Endometrium (tissue), 2 donors: ENCODE measurements around the gene KSR2.
"Not testable (repeated sequence)": the region's sequence is repeated elsewhere in the genome, so short reads cannot be mapped to it uniquely, and the experiment has no call there.

Experiments
- FAIRE-seq: peaks from 2 replicates; lab custom pipeline; 2012; peaks lifted over from hg19 to GRCh38; lab: Jason Lieb, UNC
- donor health status: control.
- donor health status: control.

The KSR2 gene

DNA sequence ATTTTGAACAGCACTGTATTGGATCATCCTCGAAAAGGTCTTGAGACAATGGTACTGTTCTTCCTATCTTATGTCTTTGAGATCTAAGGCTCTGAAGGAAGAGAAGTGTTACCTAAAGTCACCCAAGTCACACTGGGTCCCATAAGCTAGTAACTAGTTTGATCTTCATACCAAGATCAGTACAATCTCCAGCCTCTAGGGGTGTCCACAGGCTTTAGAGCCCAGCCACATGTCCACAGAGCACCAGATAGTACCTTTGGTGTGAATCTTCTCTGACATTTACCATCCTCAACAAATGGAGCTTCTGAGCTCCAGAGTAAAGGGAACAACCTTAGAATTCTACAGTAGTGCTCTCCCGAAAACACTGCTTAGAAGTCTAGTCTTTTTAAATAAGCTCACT is 78.7 kb downstream of the KSR2 start:
- no peak for FAIRE-seq

DNA sequence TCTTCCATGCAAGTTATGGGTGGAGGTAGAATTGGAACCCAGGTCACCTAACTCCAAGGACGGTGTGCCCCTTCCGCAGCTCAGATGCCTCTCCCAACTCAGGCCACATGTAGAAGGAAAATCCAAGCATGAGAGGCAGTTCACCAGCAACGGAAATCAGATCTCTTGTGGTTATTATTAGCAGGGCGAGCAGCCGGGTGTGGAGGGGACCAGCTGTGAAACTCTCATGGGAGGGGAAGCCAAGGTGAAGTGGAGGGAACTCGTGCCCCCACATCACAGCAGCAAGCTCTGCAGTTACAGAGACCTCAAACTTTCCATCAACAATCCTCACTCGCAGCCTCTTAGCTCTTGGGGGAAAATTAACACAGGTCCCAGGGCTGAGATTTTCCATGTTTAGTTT is 79.7 kb downstream of the KSR2 start:
- no peak for FAIRE-seq

DNA sequence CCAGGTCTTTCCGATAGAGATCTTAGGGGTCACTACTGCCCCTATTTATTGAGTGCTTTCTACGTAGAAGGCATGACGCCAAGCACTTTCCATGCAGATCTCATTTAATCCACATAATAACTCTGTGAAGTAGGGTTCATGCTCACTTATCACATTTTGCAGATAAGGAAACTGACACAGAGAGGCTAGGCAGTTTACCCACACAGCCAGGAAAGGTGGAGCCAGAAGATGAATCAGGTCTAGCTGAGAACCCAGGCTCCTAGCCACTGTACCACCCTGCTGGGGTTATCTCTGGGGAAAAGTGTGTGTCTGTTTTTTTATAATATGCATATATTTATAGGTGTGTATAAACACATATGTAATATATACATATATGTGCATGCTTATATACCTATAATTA is 83.6 kb downstream of the KSR2 start:
- no peak for FAIRE-seq

DNA sequence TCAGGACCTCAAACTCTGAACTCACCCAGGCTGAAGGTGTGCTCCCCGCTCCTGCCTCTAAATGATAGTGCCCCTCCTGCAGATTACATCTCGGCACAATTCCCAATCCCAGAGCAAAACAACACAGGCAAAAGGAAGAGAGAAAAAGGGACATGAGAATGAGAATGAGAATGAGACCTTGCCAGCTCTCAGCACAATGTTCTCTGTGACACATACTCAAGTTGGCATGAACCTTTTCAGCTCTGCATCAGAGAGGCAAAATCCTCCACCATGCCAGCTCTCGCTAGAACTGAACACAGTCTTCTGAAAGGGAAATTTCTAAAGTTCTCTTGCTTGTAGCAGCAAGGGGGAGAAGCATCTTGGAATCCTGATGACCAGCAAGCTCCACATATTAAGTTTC is 84.6 kb downstream of the KSR2 start:
- FAIRE-seq = no peak

DNA sequence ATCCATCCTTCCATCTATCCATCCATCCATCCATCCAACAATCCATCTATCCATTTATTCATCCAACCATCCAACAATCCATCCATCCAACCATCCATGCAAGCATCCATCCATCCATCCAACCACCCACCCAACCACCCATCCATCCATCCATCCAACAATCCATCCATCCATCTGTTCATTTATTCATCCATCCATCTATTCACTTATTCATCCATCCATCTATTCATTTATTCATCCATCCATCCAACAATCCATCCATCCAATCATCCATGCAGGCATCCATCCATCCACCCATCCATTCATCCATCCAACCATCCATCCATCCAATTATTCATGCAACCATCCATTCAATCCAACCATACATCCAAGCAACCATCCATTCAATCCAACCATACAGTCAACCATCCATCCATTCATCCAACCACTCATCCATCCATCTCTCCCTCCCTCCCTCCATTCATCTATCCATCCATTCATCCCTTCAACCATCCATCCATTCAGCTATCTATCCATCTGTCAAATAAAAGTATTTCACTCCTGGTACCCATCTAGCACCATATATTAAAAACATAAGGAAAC is 86.1 kb downstream of the KSR2 start:
- FAIRE-seq = no peak

DNA sequence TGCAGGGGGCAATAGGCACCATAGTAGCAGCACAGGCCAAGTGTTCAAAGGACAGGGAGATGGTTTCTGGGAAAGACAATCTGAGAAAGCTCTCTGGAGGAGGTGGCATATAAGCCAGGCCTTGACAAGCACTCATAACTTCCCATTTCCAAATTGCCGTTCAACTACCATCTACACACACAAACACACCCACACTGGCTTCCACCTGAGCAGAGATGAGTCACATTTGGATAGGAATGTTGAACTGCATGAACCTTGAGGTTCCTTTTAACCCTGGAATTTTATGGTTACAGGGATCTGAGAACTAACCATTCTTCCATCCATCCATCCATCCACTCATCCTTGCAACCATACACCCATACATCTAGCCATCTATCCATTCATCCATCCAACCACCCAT is 86.6 kb downstream of the KSR2 start:
- FAIRE-seq = no peak

DNA sequence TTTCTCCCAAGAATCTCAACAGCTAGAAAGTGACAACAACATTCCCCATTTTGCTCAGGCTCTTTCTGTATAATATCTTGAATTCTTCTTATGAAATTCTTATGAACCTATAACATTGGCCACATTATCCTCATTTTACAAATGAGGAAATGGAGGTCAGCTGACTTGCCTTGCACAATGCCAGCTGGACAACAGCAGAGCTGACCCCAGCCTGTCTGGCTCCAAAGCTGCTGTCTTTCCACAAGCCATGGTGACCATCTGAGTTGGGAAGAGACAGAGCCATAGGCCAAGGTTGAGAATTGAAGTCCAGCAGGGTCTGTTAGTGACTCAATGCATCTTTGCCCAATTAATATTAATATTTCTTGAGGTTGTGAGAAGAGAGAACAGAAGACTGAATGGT is 87.3 kb downstream of the KSR2 start:
- no peak for FAIRE-seq

DNA sequence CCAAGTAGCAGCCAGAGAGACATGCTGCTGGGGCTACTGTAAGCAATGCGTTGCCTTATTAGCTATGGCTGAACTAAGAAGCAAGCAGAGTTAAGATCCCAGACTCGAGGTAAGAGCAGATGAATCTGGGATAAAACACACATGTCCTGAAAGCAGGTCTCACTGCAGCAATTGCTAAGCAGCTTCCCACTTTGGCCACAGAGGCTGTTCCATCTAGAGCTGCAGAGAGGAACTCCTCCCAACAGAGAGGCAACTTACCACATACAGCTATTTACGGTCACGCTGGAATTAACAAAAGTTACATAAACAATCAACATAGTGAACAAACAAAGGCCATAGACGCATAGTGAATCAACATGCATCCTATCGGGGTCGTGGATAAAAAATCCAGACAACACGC is 90.2 kb downstream of the KSR2 start:
- FAIRE-seq = no peak

DNA sequence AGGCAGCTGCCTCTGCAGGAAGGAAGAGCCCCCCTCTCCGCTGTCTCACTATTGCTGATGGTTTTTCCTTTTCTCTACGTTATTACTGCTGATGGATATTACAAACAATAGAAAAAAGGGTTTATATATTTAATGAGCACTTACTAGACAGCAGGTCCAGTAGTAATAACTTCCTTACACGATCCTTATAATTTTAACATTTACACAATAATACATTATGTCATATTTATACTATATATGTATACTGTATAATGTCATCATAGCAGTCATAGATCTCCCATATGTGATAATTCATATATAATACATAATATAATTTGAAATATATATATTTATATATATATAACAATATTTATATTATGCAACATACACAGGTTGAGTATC is 92.4 kb downstream of the KSR2 start:
- FAIRE-seq = no peak

DNA sequence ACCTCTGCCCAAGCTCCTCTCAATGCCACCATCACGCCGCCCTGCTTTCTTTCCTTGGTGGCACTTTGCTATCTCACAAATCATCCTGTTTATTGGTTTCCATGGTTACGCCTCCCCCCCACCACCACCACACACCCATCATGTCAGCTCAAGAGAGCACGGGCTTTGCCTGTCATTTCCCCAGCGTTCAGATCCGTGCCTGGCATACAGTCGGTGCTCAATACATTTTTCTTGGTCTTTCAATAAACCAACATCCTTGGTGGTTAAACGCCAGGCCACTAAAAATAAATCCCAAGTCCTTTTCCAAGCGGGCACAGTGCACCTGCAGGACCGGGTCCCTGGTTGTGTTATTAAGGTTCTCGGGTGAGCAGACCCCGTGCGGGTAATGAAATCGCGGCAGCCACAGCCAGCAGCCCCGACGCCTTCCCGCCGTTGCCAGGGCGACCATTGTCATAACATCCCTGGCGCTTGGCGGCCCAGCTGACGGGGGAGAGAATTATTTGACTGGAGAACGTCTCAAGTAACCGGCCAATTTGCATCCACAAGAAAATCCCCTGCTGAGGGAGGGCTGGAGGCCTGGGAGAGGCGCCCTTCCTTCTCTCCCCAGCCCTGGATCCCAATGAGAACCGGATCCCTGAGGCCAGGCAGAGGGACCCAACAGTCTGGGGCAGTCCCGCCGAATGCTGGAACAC is 92.9 kb downstream of the KSR2 start:
- FAIRE-seq = no peak

DNA sequence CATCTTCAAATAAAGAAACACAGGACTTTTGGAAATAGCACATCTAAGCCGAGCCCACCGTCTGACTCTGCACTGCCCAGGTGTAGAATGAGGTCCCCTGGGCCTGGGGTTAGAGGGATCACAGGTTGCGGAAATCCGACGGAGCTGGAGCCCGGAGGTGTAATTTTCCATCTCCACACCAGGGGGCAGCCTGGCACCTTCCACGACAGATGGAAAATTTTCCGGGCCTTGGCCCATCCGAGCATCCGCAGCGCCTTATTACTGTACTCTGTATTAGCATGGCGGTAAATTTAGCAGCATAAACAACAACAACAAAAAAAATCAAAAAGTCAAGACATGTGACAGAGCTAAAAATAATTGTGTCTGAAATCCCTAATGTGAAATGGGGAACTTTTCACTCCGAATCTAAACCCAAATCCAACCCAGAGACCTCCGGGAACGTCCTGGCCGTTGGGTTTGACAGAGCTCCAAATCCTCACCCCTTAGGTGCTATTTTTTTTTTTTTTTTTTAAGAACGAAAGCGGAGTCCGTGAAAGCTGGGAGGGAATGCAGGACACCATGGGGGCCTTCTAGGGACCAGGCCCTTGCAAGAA is 93.9 kb downstream of the KSR2 start:
- FAIRE-seq = peak; percentile 15

DNA sequence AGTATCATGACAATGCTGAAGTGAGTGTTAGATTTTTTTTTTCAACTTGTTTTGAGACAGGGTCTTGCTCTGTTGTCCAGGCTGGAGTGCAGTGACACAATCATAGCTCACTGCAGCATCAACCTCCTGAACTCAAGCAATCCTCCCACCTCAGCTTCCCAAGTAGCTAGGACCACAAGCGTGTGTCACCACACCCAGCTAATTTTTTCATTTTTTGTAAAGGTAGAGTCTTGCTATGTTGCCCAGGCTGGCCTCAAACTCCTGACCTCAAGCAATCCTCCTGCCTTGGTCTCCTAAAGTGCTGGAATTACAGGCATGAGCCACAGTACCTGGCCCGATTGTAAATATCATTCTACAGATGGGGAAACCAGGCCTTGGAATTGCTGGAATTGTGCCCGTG is 94.6 kb downstream of the KSR2 start:
- FAIRE-seq = not testable (repeated sequence)

DNA sequence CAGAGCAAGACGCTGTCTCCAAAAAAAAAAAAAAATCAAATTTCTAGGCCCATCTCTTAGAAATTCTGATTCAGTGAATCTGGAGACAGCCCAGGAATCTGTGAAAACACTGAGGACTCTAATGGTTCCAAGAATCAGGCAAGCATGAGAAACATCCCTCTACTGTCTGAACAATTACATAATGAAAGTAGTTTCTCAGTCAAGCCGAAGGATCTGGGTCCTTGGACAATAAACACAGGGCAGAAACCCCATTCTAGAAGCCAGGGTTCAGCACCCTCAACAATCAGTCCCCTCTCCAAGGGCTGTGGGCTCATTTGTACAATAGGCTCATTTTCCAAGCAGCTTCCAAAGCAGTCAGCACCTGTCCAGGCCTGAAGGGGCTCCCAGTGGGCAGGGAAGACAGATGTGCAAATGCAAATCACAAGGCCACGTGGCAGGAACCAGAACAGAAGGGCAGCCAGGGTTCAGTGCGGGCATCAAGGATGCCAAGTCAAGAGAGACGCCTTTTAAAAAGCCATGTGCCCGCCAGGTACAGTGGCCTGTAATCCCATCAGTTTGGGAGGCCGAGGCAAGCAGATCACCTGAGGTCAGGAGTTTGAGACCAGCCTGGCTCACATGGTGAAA is 96.1 kb downstream of the KSR2 start:
- FAIRE-seq = no peak

DNA sequence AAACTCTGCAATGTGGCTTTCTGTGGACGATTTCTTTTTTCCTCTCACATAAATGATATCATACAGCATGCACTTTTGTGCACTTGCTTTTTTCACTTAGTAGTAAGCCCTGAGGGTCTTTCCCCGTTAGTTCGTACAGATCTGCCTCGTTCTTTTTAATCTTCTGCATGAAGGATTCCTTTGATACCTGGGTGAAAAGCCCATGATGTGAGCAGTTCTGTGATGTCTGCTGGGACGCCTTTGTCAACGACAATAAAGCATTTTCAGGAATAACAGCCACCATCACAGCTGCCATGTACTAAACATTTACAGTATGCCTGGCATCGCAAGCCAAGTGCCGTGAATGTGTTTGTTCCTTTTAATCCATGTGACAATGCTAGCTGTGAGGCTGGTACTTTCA is 99.2 kb downstream of the KSR2 start:
- no peak for FAIRE-seq

DNA sequence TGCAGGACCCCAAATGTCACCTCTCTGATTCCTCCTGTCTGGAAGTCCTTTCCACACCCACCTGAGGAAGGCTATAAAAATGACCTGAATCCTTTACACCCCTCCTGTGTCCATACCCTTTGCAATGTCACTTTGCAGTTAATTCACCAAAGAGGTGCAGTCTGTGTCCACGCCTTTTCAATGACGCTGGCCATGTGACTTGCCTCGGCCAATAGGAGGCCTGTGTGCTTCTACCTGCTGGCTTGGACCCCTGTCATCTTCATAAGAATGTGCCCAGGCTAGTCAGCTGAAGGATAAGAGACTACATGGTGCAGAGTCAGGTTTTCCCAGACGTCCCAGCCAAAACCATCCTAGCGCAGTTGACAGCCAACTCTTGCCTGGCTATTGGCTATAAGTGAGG is 101.4 kb downstream of the KSR2 start:
- no peak for FAIRE-seq

DNA sequence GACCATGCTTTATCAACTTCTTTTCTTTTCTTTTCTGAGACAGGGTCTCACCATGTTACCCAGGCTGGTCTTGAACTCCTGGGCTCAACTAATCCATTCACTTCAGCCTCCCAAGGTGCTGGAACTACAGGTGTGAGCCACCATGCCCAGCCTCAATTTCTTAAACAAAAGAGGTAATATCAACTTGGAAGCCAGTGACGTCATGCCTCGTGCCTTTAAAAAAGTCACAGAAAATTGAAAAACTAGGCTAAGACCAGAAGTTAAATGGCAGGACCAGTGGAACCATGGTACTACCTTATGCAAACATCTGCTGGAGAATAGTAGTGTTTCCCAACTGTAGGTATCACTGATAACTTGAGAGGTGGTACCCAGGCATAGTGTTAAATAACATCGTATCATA is 103.3 kb downstream of the KSR2 start:
- no peak for FAIRE-seq

DNA sequence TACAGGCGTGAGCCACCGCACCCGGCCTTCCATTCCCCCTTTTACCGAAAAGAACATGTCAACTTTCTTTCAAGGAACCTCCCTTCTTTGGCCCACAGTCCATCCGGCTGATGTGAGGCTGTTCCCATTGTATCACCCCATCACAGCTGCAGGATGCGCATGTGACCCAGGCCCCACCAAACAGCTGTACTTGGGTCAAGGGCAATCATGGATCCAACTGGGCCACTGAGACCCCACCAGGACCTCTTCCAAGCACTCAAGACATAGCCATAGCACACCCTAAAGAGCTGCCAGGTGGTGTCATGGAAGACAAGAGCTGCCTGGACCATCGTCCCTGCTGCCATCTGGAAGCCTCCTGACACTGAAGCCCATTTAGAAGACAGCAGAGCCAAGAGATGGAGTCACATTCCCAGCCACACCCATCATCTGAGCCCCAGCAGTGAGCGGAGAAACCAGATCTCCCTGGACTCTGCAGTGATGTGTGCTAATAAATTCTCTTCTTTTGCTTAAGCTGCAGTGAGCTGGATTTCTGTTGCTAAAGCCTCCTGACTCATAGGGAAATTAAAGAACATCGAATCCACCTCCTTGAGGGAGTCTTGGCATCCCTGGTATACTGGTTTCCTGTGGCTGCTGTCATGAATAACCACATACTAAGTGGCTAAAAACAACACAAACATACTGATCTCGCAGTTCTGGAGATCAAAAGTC is 105.6 kb downstream of the KSR2 start:
- FAIRE-seq = no peak

DNA sequence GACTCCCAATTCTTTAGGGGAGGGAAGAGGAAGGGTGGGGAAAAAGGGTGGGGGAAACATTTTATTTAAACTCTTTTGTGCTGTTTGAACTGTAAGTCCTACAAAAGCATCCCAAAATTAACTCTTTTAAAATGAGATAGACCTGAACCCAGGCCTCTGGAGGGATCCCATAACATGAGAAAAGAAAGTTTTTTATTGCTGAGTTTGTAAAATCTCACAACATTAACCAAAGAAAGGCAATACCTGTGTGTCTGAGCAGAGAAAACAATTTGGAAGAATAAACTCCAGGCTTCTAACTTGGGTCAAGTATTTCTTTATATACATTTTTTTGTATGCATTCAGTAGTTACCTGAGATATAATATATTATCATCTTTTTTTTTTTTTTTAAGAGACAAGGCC is 107.1 kb downstream of the KSR2 start:
- FAIRE-seq = no peak

DNA sequence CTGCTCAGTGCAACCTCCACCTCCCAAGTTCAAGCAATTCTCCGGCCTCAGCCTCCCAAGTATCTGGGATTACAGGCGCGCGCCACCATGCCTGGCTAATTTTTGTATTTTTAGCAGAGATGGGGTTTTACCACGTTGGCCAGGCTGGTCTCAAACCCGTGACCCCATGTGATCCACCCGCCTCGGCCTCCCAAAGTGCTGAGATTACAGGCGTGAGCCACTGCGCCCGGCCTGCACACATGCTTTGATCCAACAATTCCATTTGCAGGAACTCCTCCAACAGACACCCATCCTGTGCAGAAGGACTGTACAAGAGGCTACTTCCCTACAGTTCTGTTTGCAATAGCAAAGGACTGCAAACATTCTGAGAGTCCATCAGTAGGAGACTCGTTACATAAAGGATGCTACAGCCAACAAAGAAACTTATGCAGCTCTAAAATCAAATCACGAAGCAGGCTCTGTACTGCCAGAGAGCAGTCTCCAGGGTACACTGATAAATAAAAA is 108.0 kb downstream of the KSR2 start:
- not testable (repeated sequence) for FAIRE-seq

DNA sequence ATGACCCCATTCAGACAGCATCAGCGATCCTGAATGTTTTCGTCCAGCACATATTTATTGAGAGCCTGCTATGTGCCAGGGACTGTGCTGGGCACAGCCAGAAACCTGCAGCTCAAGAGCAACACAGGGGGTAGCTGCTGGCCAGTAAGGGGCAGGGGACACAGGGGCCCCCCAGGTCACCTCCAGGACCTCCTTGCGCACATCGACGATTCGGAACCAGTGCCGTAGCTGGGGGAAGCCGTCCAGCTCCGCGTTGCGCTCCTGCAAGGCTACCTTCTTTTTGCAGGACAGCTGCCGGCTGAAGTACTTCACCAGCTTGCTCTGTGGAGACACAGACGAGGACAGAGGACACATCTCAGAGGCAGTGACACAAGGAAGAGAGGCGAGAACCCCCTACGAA is 108.7 kb downstream of the KSR2 start:
- no peak for FAIRE-seq

DNA sequence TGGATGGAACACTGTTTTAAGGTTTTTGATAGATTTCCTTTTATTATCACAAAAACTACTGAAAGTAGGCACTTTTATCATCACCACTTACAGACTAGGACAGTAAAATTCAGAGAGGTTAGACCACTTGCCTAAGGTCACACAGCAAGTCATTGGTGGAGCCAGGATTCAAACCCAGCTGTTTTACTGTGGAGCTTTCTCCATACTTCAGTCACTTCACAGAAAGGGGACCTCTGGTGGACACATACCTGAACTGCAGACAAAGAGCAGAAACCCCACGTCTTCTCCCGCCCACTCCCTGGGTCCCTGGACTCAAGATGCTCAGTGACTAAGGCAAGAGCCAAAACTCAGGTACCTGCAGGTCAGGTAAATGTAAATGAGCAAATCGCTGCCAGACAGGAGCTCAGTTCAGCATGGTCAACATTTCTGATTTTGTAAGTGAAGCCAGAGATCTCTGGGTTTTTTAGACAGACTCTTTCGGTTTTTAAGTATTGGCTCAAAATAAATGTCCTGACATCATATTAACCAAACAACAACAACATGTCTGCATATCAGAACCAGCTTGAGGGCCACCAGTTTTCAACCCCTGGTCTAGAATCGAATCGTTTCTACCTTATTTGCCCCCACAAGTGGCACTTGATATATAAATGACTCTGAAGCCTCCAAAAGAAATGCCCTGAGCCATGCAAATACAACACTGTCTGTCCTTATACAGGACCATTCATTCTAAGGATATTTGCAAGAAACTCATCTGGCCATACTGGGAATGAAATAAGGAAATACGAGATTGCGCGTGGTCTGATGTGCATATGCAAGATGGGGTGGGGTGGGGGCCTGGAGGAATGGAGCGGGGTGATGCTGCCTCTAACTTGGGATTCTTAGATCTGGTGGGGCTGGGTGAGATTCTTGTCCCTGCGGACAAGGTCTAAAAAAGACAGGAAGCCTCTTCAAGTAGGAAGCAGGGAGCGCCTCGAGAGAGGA is 110.9 kb downstream of the KSR2 start:
- FAIRE-seq = no peak

DNA sequence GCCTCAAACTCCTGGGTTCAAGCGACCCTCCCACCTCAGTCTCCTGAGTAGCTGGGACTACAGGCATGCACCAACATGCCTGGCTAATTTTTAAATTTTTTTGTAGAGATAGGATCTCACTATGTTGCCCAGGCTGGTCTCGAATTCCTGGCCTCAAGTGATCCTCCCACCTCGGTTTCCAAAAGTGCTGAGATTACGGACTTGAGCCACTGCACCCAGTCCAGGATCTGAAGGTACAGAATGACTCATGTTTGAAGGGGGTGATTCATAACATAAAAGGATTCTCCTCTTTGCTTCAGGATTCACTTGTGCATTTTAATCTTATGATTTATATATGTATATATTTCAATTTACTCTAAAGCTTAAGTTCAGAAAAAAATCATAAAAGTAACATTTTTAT is 111.7 kb downstream of the KSR2 start:
- FAIRE-seq = not testable (repeated sequence)
